Embryonic facial prominence (tissue), 1 donor: ENCODE measurements around the gene TMEM204.

Experiments used
- DNase-seq: peaks from one replicate; pipeline ENCODE4 v3.0.0-alpha.2; 2016; ENCODE audit errors: extremely low spot score

The TMEM204 gene

GRCh38 chr16:1557576-1557975 lies 24.1 kb downstream of the TMEM204 start:
- no peak for DNase-seq

GRCh38 chr16:1559446-1559975 lies 26.0 kb downstream of the TMEM204 start:
- DNase-seq = no peak

GRCh38 chr16:1560153-1560552 lies 26.7 kb downstream of the TMEM204 start:
- no peak for DNase-seq

- DNase-seq = no peak
Observed at GRCh38 chr16:1560866-1561265, 27.4 kb downstream of the TMEM204 start.

GRCh38 chr16:1561266-1561665 lies 27.8 kb downstream of the TMEM204 start:
- DNase-seq = no peak

- DNase-seq = no peak
Observed at GRCh38 chr16:1561836-1562235, 28.4 kb downstream of the TMEM204 start.

- DNase-seq = no peak
Observed at GRCh38 chr16:1563786-1564185, 30.3 kb downstream of the TMEM204 start.

- DNase-seq = no peak
Observed at GRCh38 chr16:1564325-1564724, 30.9 kb downstream of the TMEM204 start.

- no peak for DNase-seq
Observed at GRCh38 chr16:1565083-1565805, 31.8 kb downstream of the TMEM204 start.

- no peak for DNase-seq
Observed at GRCh38 chr16:1567988-1568387, 34.5 kb downstream of the TMEM204 start.

GRCh38 chr16:1571012-1571671 lies 37.7 kb downstream of the TMEM204 start:
- DNase-seq = no peak

- no peak for DNase-seq
Observed at GRCh38 chr16:1572673-1573072, 39.2 kb downstream of the TMEM204 start.

- DNase-seq = no peak
Observed at GRCh38 chr16:1573301-1573700, 39.8 kb downstream of the TMEM204 start.

GRCh38 chr16:1575578-1575977 lies 42.1 kb downstream of the TMEM204 start:
- DNase-seq = no peak

- DNase-seq = no peak
Observed at GRCh38 chr16:1579214-1579613, 45.7 kb downstream of the TMEM204 start.

- no peak for DNase-seq
Observed at GRCh38 chr16:1580256-1580655, 46.8 kb downstream of the TMEM204 start.

- DNase-seq = no peak
Observed at GRCh38 chr16:1580956-1581355, 47.5 kb downstream of the TMEM204 start.

GRCh38 chr16:1581804-1582203 lies 48.3 kb downstream of the TMEM204 start:
- no peak for DNase-seq

- no peak for DNase-seq
Observed at GRCh38 chr16:1583180-1583579, 49.7 kb downstream of the TMEM204 start.

- no peak for DNase-seq
Observed at GRCh38 chr16:1584926-1585484, 51.5 kb downstream of the TMEM204 start.

GRCh38 chr16:1590366-1590765 lies 56.9 kb downstream of the TMEM204 start:
- DNase-seq = no peak

- no peak for DNase-seq
Observed at GRCh38 chr16:1590930-1591705, 57.7 kb downstream of the TMEM204 start.
